ENCODE results near the gene IFT25.

Gene IFT25

DNA sequence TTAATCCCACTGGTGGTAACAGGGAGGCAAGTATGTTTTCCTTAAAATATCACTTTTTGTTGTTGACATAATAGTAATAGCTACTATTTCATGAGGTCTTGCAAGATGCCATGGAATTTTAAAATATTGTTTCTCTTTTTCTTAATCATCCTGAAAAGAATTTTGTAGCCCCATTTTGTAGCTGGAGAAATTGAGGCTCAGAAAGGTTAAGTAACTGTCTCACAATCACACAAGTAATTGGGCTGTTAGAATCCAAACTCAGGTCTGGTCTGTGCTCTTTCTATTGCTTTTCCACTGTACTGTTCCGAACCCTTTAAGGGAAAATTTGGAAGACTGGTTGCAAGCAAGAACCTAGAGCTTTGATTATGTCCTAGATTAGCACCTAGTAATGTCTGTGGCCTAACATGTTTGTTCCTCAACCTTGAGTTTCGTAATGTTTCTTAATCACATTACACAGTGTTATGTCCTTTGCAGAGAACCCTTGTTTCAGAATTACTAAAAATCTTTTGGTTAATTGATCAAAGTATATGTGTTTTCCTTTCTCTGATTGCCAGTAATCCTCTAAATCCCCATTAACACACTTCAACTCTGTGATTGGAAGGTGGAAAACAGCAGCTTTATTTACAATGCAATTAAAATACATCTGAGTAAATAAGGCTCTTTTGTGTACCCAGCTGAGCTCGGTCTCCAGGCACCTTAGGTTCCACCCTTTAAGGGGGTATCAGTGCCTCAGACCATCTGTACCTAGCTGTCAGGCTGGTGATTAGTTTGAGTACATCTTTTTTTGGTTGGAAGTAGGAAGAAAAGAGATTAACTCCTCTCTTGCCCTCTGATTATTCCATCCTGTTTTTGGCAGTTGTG is 11.0 kb upstream of the IFT25 start:
- no peak for DNase-seq (ENCODE audit: low spot score)

DNA sequence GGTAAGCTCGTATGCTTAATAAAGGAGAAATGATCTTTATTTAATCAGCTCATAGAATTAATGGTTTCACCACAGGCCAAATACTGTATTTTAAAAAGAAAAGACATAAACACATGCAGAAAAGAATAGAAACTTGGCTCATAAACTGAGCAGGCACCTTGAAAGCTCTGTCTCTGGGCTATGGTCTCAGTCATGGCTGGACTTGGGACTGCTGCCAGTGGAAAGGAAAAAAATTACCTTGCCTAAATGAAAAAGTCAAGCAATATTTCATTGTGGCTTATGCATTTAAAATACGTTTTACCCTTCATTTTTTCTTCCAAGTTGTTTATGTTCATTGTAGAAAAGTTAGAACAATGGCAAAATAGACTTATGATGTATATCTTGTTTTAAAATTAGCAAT is 8.6 kb upstream of the IFT25 start:
- no peak for DNase-seq (ENCODE audit: low spot score)

DNA sequence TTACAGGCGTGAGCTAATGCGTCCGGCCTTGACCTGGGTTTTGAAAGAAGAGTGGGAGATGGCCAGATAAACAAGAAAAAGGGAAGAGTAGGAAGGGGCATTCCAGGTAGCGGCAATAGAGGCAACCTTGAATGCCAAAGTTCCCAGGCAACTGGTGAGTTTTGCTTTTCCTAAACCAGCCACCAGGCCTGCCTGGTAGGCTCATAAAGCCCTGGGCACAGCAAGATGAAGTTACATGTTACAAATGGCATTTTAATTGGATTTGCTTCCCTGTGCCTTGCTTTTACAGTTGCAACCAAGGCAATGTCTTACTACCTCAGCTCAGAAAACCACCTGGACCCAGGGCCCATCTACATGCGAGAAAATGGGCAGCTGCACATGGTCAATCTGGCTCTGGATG is 6.2 kb upstream of the IFT25 start:
- no peak for DNase-seq (ENCODE audit: low spot score)

DNA sequence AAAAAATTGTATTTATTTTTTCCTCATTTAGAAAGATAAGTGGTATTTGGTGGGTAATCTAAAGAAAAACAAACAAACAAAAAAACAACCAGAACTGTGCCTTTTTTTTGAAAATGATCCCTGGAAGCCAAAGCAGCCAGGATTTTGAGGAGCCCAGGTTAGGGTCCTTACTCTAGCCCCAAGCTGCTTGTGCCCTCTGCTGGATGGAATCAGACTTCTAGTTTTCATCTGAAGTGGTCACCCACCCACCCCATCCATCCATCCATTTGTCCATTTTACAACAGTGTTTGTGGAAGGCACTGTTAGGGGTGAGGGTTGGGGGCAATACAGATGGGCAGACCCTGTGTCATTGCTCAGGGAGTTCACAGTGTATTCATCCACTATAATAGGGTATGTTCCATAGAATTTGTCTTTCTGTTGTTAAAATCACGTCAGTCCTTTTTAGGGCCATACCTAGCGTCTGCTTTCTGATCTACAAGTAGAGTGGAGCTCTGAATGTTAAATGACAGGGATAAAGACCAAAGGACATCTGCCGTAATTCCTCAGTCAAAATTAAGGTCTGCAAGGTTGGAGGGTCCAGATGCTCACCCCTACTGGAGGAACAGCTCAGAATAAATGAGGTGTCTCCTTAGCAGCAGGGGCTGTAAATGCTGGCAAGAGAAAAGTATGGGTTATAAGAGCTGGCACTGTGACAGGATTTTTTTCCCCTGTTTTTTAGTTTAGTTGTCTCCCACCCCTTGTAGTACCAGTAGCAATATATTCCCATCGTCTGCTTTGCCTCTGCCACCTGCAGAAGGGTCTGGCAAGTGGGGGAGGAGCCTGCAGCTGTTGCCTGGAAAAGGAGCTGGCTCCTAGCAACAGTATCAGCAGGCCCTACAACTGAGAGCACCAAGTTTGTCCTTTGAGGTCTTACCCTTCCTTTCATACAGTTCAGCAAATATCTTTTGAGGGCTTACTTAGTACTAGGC is 3.8 kb upstream of the IFT25 start:
- DNase-seq (ENCODE audit: low spot score), result peak; percentile 50

DNA sequence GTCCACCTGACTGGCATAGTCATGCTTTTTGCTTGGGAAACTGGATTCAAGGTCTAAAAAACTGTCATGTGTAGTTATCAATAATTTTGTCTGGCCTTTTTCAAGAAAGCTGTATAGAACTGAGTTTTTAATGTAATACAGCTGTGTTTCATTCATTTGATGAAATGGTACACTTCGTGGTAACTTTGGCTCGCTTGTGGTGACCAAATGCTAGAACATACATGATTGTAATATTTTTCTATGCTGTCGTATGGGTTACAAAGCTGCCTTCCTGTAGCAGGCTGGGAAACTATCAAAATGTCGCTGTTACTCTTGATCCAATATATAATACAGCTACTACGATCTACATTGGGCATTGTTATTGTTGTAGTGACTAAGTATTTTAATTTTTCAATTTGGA is 2.8 kb upstream of the IFT25 start:
- DNase-seq (ENCODE audit: low spot score), result no peak

DNA sequence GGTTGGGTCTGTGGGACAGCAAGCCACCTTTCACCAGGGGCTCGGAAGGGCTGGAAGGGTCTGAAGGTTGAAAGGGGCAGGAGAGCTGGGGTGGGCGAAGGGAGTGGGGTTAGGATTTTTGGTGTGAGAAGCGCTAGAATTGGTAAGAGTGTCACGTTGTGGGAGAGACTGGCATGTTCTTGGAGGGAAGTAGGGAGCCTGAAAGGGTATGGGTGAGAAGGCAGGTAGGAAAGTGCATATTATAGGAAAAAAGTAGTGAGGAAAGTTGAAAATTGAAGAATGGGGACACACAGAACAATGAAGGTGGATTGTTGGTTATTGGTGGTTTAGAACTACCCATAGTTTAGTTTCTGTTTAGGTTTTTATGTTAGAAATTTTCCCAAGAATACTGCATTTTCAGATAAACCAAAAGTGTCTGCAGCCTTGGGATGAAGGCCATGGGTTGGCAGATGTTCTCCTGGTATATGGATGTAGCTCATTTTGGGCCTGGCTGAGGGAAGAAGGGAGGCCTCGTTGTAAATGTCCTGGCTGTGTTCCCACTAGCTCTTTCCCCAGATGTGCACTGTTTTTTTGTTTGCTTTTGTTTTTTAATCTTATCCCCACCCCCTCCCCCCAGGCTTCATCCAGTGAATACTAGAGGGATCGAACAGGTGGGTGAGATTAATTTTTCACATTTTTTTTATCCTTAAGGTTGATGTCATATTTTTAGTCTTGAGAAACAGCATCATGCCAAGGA is 1.8 kb upstream of the IFT25 start:
- no peak for DNase-seq (ENCODE audit: low spot score)

DNA sequence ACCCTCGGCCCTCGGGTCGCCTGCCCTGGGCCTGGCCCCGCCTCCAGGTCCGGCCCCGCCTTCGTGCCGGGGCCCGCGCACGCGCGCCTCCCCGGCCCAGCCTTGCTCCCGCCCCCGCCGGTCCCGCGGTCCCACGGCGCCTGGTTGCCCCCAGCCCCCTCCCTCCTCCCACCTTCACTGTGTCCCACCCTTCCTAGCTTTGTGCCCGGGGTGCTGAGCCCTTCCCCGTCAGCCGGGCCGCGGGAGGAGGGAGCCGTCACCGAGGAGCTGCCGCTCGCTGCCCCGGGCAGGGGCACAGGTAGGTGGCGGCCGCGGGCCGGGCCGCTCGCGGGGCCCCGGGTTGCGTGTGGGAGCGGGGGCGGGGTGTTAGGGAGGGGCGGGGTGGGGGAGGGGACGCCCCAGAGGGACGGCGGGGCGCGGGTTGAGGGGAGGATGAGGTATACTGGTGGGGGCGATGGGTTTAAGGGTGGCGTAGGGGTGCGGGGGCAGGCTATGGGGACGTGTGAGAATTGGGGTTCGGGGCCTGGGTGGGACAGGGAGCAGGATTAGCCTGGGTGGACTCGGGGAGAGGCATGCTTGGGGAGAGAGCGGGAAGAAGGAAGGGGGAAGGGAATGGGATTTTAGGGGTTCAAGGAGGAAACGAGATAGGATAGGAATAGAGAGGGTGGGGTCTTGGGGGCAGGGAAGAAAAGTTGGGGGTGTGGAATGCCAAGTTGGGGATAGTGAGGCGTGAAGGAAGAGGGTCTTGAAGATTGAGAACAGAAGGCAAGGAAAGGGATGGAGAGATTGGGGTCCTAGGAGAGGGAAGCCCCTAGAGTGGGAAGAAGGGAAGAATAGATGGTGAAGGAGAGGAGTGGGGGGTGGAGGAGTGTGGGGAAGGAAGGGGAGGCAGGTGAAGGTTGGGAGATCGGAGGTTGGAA is 1.0 kb upstream of the IFT25 start, which contains the start of gene LRRC42:
Gene LRRC42 (plus strand): TSS at position 99 of the 920 bp plus-strand sequence. CDS start 5,650 bp downstream, outside the sequence.
- DNase-seq (ENCODE audit: low spot score), result no peak

DNA sequence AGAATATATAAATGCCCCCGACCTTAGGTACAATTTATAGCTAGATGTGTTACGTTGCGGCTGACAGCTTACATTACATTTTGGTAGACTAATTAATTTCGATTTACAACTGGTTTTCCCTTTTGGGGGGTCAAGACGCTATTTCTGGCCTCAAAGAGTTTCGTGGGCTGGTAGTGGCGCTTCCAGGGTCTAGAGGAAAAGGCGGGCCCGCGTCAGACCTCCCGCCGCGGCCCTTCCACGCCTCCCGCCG is 391 bp downstream of the IFT25 start:
- no peak for DNase-seq (ENCODE audit: low spot score)

DNA sequence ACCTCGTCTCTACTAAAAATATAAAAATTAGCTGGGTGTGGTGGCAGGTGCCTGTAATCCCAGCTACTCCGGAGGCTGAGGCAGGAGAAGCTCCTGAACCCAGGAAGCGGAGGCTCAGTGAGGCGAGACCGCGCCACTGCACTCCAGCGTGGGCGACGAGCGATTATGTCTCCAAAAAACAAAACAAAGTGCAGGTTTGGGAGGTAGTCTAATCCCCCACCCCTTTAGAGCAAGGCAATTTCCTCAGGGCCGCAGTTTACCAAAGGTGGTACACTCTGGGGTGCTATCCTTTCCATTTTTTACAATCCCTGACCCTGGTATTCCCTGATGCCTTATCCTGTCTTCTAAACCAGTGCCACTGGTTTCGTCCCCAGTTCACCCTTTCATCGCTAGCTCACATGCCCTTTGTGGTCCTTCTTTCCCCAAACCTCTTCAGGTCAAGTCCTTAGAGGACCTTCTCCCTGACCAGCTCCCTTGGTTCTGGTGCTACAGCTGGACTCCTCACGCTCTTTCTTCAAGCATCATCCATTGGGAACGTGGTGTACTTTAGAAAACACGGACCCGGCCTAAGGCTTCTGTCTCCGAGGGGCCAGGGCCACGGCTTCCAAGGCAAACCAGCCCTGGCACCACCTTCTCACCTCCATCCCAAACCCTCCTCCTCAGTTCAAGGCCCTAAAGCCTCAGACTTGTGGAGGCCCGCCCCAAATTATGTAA is 873 bp downstream of the IFT25 start:
- no peak for DNase-seq (ENCODE audit: low spot score)

DNA sequence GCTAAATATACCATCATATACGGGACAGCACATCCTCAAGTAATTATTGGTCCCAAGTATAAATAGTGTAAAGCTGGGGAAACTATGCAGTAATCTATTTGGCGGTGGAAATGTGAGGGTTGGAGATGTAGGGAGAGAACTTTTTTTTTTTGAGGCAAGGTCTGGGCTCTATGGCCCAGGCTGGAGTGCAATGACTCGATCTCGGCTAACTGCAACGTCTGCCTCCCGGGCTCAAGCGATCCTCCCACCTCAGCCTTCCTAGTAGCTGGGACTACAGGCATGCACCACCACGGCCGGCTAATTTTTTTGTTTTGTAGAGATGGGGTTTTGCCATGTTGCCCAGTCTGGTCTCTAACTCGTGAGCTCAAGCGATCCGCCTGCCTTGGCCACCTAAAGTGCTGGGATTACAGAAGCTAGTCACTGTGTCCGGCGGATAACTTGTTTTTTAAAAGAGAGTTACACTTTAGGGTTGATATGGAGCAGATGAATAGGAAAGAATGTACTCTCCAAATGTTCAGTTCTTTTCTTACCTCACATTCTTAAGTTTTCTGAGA is 1.9 kb downstream of the IFT25 start:
- no peak for DNase-seq (ENCODE audit: low spot score)

DNA sequence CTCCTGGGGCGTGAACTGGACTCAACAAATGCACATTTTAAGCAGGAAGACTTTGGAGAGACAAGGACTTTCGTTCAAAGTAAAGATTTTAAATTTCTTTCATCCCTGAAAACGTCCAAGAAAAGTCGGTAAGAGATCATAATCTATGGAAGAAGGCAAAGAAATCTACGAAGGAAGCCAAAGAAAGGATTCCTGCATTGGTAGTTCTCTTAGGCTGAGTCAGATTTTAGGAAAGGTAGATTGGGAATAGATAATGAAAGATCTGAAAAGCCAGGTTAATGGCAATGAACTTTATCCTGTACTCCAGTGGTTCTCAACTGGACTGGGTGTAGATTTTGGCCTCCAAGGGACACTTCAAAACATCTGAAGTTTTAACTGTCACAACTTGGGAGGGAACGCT is 2.4 kb downstream of the IFT25 start:
- DNase-seq (ENCODE audit: low spot score), result no peak

DNA sequence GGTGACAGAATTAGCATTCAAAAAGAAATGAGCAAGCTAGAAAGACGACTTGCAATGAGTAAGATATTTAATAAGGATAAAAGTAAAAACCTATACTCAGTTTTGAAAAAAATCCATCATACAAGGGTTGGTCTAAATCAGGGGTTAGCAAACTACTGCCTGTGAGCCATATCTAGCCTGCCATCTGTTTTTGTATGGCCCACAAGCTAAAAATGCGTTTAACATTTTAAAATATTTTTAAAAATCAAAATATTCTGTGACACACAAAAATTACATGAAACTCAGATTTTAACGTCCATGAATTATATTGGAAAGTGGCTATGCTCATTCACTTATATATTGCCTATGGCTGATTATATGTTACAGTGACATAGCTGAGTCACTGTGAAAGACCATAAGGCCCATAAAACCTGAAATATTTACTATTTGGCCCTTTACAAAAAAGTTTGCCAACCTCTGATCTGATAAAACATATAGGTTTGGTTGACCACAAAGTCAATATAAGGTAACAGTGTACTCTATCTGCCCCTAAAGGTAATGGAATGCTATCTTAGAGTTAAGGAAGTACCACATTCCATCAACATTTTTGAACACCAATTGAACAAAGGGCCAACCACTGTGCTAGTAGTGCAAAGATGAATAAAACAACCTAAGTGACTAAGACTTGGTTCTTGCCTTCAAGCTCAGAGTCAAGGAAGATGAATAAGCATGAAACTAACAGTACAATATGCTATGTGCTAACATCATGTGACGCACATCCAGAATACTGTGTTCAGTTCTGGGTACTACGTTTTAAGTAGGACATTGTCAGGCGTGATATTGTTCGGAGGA is 3.2 kb downstream of the IFT25 start:
- no peak for DNase-seq (ENCODE audit: low spot score)

DNA sequence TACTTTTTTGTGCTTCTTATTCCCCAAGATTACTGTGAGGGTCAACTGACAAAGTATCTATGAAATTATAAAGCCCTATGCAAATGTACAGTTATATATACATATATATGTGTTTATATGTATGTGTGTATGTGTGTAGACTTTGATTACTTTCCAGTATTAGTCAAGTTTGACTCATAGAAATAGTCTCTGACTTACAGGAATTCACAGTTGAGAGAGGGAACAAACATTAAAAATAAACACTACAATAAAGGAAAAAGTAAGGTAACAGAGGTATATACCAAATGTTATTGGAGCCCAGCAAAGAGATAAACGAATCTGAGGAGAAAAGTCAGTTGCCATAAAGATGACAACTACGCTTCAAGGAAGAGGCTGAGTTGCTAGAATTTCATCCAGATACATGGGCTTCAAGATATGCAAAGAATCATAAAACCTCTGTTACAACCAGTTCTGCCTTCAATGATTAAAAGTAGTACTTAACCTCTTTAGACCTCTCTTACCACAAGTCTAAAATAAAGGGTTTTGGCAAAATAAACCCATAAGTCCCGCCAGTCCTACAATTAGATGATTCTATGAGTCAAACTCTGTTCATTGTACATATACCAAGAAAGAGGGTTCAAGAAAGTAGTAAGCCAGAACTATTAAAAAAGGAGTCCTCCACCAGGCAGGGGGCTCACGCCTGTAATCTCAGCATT is 7.2 kb downstream of the IFT25 start:
- DNase-seq (ENCODE audit: low spot score), result no peak

DNA sequence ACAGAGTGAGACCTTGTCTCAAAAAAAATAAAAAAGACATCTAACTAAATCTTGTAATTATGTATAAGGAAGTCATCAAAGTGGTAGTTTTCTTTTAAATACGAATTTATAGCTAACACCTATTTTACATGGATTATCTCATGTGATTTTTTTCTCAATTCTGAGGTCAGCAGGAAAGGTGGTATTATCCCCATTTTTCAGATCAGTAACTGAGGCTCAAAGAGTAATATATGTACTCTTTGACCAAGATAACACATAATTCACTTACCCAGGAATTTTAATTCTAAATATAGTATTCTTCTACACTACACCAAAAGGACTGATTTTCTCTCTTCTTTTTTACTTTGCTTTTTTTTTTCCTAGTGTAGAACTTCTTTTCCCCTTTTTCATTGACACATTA is 9.1 kb downstream of the IFT25 start:
- no peak for DNase-seq (ENCODE audit: low spot score)

DNA sequence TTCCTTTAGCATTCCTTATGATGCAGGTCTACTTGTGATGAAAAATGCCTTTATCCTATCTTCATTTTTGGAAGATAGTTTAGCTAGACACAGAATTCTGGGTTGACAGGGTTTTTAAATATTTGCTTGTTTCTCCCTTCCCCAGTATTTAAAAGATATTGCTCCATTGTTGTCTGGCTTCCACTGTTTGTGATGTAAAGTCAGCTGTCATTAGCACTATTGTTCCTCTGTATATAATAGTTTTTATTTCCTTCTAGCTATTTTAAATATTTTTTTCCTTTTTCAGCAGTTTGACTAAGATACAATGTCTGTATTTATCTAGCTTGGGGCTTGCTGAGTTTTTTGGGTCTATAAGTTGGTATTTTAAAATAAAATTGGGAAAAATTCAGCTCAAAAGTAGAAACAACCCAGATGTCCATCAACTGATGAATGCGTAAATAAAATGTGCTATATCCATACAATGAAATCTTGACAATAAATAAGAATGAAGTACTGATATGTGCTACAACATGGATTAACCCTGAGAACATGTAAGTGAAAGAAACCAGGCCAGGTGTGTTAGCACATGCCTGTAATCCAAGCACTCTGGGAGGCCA is 11.2 kb downstream of the IFT25 start:
- DNase-seq (ENCODE audit: low spot score), result no peak

DNA sequence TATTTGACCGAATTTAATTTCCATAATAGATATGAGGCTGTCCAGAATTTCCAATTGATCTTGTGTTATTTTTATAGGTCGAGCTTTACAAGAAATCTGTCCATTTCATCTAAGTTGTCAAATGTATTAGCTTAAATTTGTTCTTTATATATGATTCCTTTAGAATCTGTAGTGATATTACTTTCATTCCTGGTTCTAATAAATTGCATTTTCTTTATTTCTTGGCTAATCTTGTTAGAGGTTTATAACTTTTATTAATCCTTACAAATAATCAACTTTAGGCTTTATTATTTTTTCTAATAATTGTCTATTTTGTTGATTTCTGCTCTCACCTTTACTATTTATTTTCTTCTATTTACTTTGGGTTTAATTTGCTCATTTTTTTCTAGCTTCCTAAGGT is 14.0 kb downstream of the IFT25 start:
- DNase-seq (ENCODE audit: low spot score), result no peak

DNA sequence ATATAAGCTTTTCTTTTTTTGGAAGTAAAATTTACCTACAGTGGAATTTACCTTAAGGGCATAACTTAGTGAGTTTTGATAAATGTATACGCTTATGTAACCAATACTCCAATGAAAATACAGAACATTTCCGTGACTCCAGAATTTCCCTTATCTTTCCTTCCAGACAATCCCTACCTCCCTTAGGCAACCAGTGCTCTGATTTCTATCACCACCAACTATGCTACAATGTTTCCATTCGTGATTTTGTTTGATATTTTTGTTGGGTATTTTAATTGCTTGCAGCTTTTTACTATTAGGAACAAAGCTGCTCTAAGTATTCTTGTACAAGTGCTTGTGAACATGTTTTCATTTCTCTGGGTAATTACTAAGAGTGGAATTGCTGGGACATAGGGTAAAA is 14.6 kb downstream of the IFT25 start:
- no peak for DNase-seq (ENCODE audit: low spot score)

DNA sequence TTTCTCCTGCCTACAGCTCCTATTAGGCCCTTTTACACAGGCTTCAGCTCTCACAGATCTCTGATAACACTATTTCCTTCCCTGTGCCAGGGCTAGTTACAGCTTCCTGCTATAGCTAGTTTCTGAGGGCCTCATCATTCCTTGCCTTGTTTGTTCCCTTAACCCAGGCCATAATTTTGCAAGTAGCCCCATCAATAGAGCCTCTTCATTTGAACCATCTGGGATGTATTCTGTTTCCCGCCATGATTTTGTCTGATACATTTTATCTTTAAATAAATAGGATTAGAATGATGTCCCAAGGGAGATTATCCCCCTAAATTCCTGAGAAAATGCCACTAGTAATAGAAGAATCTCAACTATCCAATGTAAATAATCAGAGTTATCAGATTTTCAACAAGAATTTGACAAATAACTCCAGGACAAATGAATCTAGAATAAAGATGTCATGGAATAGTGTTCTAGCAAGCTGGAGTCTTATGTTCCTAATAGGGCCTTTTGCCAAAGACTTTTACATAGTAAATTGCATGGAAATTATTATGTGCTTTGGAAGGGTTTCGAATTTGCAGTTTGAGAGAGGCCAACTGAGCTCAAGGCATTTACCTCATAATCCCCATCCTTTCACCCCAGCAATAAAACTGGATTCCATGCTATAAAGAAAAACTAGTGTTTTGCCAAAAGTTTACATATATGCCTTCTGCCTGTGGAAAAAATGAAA is 16.1 kb downstream of the IFT25 start:
- DNase-seq (ENCODE audit: low spot score), result no peak
